Measurements from ENCODE around the gene ADAMTSL1. TPM values are rescaled to one million over a fixed set of nuclear protein-coding genes. Genes with fewer than 3 reads are reported as not detected.

Gene ADAMTSL1
- total and polyA plus RNA-seq, 2 of the 13 experiments (the other 11 are each of a cell fraction or from before 2014, with no cell fraction given): not detected

DNA sequence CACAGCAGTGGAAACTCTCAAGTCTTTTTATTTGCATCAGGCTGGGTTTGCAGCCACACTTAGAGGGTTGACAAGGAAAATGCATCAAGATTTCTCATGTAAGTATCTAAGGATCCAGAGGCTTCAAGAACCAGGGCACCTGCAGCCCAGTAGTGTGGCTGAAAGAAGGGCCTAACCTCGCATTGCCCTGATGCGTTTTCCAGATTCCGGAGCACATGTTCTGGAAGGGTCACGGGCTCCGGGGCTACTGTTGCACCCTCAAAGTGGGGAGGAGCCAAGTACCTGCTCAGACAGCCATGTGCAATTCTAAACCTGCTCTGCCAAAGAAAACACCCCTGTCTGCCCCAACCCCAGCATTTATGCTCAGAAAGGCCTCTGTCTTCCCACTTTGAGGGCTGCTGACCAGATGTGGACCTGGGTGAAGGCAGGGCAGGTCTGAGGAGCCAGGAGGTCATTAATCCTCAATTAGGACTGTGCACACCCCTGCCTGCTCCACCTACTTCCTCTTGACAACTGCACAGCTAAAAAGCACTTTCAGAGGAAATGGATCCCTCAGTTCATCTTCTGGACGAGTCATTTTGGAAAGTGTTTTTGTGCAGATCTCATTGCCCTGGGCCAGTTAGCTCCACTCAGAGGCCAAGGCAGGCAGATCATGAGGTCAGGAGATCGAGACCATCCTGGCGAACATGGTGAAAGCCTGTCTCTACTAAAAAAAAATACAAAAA is 448.4 kb downstream of the ADAMTSL1 start:
- peaks cover 1 to 18% of the 10 kb centered on the region in 2 experiments; a peak in 1 of 5 replicates for H3K27me3 ChIP-seq (ENCODE audit: control insufficient read depth in 1 of 2, insufficient read depth in 2 of 2, low read length in 2 of 2)
- H4K20me1 ChIP-seq (ENCODE audit: insufficient read depth, low read length): no peaks in the 10 kb centered on the region
- 14% methylated on average over 3 of the region's 8 CpGs for WGBS (ENCODE audit: low lambda C conversion rate)
- no peak overlapping the region for H2AFZ ChIP-seq (ENCODE audit: low read length)
- BruUV-seq (replicated peaks): no TSS peak
- H3K27ac ChIP-seq (ENCODE audit: extremely low read length, insufficient read depth, low read length): no peak overlapping the region
- ChIA-PET CTCF (ENCODE audit: low intra/inter-chr PET ratio, low total read pairs) (no interaction called here), POLR2A (no interaction called here)
- FAIRE-seq: no peak
- no peaks in the 10 kb centered on the region for H3K4me1 ChIP-seq (ENCODE audit: insufficient read depth, low read length)
- TF ChIP-seq, protein P1, sequence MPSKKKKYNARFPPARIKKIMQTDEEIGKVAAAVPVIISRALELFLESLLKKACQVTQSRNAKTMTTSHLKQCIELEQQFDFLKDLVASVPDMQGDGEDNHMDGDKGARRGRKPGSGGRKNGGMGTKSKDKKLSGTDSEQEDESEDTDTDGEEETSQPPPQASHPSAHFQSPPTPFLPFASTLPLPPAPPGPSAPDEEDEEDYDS (CRISPR knock-in tag; IDR thresholded peaks at IDR 0.05): no peak
- TF ChIP-seq, protein P2, sequence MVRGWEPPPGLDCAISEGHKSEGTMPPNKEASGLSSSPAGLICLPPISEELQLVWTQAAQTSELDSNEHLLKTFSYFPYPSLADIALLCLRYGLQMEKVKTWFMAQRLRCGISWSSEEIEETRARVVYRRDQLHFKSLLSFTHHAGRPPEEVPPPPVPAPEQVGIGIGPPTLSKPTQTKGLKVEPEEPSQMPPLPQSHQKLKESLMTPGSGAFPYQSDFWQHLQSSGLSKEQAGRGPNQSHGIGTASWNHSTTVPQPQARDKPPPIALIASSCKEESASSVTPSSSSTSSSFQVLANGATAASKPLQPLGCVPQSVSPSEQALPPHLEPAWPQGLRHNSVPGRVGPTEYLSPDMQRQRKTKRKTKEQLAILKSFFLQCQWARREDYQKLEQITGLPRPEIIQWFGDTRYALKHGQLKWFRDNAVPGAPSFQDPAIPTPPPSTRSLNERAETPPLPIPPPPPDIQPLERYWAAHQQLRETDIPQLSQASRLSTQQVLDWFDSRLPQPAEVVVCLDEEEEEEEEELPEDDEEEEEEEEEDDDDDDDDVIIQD (CRISPR knock-in tag; IDR thresholded peaks at IDR 0.05; ENCODE audit: low read depth): no peak
- TF ChIP-seq, protein P3, sequence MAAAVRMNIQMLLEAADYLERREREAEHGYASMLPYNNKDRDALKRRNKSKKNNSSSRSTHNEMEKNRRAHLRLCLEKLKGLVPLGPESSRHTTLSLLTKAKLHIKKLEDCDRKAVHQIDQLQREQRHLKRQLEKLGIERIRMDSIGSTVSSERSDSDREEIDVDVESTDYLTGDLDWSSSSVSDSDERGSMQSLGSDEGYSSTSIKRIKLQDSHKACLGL (CRISPR knock-in tag; IDR thresholded peaks at IDR 0.05): no peak
- TF ChIP-seq SRSF1 (optimal IDR thresholded peaks at IDR 0.05; ENCODE audit: low read depth, low read length) (no peak), ZNF329 (CRISPR knock-in tag; IDR thresholded peaks at IDR 0.05; ENCODE audit: low read depth) (no peak), NR1H2 (CRISPR knock-in tag; IDR thresholded peaks at IDR 0.05; ENCODE audit: borderline replicate concordance, low read depth) (no peak), SMAD3 (CRISPR knock-in tag; IDR thresholded peaks at IDR 0.05) (no peak), TOE1 (CRISPR knock-in tag; IDR thresholded peaks at IDR 0.05) (no peak), ZFP90 (CRISPR knock-in tag; IDR thresholded peaks at IDR 0.05; ENCODE audit: borderline replicate concordance) (no peak), ZFAT (CRISPR knock-in tag; conservative IDR thresholded peaks at IDR 0.05) (no peak), ZNF749 (CRISPR knock-in tag; IDR thresholded peaks at IDR 0.05; ENCODE audit: borderline replicate concordance) (no peak), ZNF30 (CRISPR knock-in tag; IDR thresholded peaks at IDR 0.05) (no peak)
- TF ChIP-seq, protein P4, sequence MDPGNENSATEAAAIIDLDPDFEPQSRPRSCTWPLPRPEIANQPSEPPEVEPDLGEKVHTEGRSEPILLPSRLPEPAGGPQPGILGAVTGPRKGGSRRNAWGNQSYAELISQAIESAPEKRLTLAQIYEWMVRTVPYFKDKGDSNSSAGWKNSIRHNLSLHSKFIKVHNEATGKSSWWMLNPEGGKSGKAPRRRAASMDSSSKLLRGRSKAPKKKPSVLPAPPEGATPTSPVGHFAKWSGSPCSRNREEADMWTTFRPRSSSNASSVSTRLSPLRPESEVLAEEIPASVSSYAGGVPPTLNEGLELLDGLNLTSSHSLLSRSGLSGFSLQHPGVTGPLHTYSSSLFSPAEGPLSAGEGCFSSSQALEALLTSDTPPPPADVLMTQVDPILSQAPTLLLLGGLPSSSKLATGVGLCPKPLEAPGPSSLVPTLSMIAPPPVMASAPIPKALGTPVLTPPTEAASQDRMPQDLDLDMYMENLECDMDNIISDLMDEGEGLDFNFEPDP (CRISPR knock-in tag; conservative IDR thresholded peaks at IDR 0.05): no peak
- H3K9me3 ChIP-seq (ENCODE audit: low read length): no peaks in the 10 kb centered on the region
- H3K36me3 ChIP-seq (replicated peaks in 1 of 2; ENCODE audit: control insufficient read depth in 1 of 2, insufficient read depth in 2 of 2, low read length in 2 of 2): no peaks in the 10 kb centered on the region
- ATAC-seq: no peak
- intact Hi-C loops (cut with micrococcal nuclease; ENCODE audit: unreplicated experiment) (no loop called here), in situ Hi-C loops (cut with HindIII; ENCODE audit: extremely low pct_ligation_motif_present, low pct_unique_long_range_greater_than_20kb) (no loop called here)
- DNase-seq (ENCODE audit: low spot score): no peak
- H3K4me3 ChIP-seq (replicated peaks in 1 of 3; ENCODE audit: insufficient read depth in 1 of 3, low read depth in 2 of 3, low read length in 3 of 3): no peak overlapping the region
- H3K4me2 ChIP-seq (ENCODE audit: low read depth, low read length): no peak overlapping the region
- H3K9ac ChIP-seq (ENCODE audit: insufficient read depth, low read depth, low read length): no peak overlapping the region
- H3K79me2 ChIP-seq (ENCODE audit: insufficient read depth, low read length): no peaks in the 10 kb centered on the region

Data from HepG2 (cell line).